GM20431 (cell line): ENCODE data around the gene CHI3L1.

Experiments used
- in situ Hi-C: fragments of 300-500 bp; cut with MseI, MboI; formaldehyde crosslinking; loops from one replicate; pipeline ENCODE4 v1.15.0; 2020; ENCODE audit warnings: low sequenced_read_pairs; ENCODE audit not compliant: unreplicated experiment

Gene CHI3L1

DNA sequence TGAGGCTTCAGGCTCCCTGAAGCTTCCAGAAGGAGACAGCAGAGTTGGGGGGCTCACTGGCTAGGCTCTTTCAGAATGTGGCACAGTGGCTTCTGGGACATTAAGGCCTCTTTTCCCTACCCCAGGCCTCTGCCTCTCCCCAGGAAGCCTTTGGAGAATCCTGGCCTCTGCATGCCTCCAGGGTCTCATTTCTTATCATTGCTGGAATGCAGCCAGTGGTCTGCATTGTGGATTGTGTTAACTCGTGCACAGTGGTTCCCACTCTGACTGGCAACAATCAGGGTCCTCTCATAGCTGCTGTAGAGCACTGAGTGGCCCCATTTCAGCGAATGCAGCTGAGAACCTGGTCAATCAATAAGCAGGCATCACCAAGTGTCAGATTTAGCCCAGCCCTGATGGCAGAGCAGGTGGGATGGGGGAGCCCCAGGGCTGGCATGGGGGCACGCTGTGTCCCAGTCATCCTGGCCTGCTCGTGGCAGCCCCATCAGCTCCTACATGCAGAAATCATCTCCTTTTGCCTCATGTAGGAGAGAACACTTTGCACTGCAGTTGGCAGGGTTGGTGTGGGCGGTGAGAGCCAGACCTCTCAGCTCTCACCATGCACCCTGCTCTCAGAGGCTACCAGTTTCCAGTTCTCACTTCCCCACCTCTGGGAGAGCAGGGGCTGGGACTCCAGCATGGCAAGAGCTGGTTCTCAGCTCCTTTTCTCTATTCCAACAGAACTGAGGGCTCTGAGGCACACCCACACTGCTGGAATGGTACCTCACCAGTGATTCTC, 45.6 kb downstream of the CHI3L1 start:
- in situ Hi-C loops, result no loop called here

DNA sequence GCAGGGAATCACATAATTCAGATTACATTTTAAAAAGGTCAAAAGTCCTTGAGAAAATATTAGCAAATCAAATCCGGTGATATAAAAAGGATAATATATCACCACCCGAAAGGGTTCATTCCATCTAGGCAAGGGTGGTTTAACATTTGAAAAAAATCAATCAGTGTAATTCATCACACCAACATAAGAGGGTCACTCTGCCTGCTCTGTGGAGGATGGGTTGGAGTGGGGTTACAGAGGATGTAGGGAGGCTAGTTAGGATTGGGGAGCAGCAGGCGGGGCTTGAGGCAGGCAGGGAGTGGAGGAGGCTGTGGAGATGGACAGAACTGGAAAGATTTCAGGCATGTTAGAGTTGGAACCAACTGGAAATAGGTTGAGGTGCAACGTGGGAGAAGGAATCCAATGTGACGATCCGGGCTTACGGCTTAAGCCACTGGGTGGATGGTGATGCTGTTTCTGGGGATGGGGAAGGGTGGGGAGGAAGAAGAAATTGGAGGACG, 46.5 kb downstream of the CHI3L1 start:
- in situ Hi-C loops, result no loop called here

DNA sequence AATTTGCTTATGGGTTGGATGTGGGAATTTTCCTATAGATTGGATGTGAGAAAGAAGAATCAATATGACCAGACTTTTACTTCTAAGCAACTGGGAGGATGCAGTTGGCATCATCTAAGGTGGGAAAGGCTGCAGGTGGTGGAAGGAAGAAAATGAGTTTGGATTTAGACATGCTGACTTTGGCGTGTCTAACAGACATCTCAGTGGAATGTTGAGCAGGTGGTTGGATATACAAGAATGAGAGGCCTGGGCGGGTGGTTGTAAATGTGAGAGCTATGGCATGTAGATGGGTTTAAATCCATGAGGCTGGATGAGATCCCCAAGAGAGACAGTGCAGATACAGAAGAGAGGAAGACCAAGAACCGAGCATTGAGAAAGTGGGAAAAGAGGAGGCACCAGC, 48.4 kb downstream of the CHI3L1 start:
- in situ Hi-C loops, result no loop called here

DNA sequence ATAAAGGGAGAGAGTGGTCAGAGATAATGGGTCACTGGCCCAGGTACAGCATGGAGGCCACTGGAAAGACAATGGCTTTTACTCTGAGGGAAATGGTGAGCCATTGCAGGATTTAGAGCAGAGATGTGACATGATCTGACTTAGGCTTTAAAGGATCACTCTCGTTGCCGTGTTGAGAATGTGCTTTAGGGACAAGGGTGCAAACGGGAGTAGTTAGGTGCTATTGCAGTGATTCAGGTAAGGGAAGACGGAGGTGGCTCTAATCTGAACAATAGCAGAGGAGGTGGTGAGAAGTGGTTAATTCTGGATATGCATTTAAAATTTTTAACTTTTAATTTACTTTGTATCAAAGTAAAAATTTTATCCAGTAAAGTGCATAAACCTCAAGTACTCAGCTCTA, 49.2 kb downstream of the CHI3L1 start:
- in situ Hi-C loops, result no loop called here

DNA sequence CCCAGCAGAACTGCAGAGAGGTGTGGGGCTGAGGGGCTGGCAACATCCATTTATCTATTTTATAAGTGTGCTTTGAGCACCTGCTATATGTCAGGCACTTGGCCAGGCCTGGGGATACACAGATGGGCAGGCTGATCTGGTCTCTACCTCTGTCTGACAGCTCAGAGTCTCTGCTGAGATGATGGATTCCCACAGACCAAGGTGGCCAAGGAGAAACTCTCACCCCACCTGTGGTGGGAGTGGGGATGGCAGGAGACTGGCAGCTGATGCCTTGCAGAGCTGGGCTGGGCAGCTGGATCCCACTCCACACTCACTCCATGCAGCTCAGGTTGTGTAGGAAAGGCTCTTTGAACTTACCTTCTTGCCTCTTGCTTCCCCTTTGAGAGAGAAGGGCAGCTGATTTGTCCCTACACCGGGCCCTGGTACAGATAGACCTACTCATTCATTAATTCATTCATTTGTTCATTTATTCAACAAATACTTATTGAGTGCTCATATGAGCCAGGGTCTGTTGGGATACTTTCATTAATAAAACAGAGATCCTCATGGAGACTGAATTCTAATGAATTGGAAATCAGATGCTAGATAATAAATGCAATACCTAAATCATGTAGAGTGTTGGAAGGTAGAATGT, 50.0 kb downstream of the CHI3L1 start:
- in situ Hi-C loops, result no loop called here

DNA sequence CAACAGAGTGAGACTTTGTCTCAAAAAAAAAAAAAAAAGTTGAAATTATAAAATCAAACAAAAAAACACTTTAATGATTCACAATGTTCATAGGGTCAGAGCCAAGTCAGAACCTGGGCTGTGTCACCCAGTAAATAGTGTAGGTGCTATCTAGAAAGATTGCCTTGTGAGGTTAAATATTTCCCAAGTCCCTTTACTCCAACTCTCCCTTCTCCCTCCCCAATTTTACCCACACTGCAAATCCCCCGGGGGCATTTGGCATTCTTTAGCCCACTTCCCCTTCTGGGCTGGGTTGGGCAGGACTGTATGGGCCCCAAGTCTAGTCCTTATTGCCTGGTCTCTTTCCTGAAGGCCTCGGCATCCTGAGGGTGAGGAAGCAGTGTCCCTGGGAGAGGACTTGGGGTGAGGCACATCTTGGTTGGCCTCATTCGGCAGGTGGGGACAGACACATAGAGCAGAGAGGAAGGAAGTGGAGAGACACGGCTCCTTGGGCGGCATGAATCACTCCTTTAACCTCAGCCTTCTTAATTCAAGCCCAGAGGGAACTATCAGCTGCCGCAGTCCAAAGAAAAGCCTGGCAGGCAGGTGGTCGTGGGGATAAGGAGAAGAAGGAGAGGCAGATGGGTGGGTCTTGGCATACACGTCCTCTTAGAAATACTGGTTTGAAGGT, 50.7 kb downstream of the CHI3L1 start:
- in situ Hi-C loops, result no loop called here

DNA sequence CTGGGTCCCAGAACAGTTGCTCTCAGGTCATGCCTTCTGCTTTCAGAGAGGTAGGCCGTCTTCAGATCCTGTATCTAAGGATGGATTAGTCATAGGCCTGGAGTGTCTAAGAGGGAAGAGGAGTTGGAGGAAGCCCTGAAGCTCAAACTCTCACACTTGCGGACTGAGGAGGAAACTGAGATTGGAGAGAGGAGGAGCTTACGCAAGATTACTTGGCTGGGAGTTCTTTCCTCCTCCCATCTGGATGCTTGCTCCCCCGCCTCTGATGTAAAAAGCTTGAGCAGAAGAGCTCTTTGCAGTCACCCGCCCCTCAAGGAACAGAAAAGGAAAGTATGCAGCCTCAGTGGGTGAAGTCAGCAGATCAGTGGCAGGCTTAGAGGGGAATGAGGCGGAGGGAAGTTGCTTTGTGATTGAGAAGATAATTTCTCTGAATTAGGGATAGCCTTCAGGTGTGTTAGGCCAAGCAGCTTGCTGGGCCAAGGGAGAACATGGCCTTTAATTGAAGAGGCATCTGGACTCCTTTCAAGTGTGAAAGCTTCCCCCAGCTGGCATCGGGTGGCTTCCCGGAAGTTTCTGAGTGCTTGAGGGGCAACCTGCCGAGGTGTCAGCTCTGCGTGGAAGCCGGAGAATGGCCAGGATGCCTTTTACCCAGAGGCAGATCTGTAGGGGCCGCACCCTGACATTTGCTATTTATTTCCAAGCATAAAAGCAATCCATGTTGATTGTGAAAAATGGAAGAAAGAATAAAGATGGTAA, 52.4 kb downstream of the CHI3L1 start:
- in situ Hi-C loops, result no loop called here

DNA sequence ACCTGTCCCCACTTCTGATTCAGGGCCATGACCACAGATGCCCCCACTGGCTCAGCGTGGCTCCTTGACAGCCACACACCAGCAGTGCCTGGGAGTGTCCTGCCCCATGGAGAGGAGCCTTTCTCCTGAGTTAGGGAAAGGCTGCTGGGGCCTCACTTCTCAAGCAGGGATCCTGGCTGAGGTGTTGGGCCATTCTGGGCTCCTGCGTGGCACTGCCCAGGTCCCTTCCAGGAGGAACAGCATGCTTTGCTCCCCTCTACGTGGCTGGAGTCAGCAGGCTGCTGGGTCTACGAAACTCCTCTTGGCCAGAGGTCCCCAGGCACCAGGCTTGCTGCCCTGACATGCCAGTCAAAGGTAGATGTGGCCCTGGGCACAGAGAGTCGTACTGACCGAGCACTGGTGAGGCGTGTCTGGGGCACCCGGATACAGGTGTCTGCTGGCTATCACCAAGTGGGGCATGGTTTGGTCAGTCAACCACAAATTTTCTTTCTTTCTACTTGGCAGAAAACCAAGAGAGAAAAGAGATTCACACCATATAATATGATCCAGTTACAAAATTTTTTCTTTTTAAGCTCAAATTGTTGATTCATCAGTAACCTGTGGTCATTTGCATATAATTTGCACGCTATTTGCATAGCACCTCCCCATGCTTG, 54.8 kb downstream of the CHI3L1 start:
- in situ Hi-C loops, result no loop called here

DNA sequence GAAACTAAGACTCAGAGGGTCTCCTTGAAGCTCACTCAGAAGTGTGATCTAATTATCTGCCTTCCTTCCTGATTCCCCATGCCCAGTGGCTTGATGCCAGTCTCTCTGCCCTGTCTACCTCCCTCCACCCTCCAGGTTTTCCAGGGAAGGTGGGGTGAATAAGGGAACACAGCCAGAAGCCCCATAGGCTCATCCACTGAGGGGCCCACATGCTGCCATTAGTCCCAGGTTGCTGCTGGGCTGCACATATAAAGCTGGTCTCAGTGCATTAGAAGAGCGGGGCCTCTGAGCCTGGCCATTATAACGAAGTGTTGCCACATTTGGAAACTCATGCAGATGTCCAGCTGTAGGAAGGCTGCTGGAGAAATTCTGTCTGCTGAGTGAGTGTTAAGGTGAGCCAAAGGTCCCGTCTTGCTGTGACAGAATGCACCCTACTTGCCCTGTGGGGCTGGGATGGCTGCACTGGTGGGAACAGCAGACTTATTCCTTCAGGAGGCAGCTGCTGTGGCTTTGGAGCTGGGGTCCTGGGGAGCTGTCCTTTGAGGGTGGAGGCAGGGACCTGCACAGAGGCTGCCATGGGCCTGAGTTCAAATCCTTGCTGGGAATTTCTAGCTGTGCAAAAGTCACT, 56.0 kb downstream of the CHI3L1 start:
- in situ Hi-C loops, result no loop called here

DNA sequence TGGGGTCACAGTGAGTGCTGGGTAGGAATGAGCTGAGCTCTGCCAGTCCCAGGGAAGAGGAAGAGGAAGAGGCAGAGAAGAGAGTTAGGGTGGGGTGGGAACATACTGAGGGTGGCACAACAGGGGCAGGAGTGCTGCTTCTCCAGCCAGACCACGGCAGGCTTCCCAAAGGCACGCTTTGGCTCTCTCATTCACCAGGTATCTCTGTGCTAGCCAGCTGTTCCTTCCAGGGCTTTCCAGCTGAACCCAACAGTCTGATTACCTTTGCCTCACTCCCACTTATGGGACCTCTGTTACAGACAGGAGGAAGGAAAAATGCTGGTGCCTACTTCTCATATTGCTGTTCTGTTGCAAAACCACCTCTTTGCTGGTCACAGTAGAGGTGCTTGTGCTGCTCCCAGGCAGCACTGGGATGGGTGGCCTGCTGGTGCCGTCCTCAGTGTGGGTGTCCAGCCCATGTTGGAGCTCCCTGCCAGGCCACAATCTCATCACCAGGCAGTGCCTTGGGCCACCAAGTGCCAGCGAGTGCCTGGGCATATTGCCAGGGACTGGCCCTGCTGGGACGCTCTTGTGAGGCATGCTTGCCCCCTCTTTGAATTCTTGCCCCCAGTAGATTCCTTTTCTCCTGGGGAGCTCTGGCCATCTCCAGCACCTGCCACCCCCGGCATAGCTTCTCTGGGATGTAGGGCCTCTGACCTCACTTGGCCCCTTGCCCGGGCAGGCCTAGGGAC, 56.8 kb downstream of the CHI3L1 start:
- in situ Hi-C loops, result no loop called here
